Activated CD4-positive, alpha-beta memory T cell treated with anti-CD3 and anti-CD28 coated beads for 36 hours (primary cell): ENCODE results near the gene MAGEA8. TPM values are rescaled to one million over a fixed set of nuclear protein-coding genes. Genes with fewer than 3 reads are reported as not detected.
A peak's percentile ranks its signal among the peaks of the same experiment; 100 is the strongest.
"Not testable (repeated sequence)": the region's sequence is repeated elsewhere in the genome, so short reads cannot be mapped to it uniquely, and the experiment has no call there.

Source experiments
- CTCF ChIA-PET: fragments of 350-600 bp; sonication (Branson Sonifier 250); formaldehyde crosslinking; loops from one replicate; lab custom pipeline; 2021; ENCODE audit warnings: antibody characterized with exemption, inconsistent platforms; lab: Charles Lee
- POLR2A ChIA-PET: fragments of 350-600 bp; sonication (Branson Sonifier 250); formaldehyde crosslinking; loops from one replicate; lab custom pipeline; 2021; ENCODE audit warnings: antibody characterized with exemption; lab: Charles Lee
- DNase-seq: peaks from one replicate; pipeline ENCODE4 v3.0.0-alpha.2; 2020
- H3K27ac Mint-ChIP-seq: one replicate; pipeline ENCODE4 v1.8.0; 2021; ENCODE audit warnings: mixed read lengths
- H3K27me3 Mint-ChIP-seq: one replicate; pipeline ENCODE4 v1.8.0; 2021; ENCODE audit warnings: mixed read lengths
- H3K36me3 Mint-ChIP-seq: one replicate; pipeline ENCODE4 v1.8.0; 2021; ENCODE audit warnings: mixed read lengths
- H3K4me1 Mint-ChIP-seq: one replicate; pipeline ENCODE4 v1.8.0; 2021; ENCODE audit warnings: low read depth, mixed read lengths
- H3K4me3 Mint-ChIP-seq: one replicate; pipeline ENCODE4 v1.8.0; 2021; ENCODE audit warnings: mild to moderate bottlenecking, mixed read lengths
- H3K9me3 Mint-ChIP-seq: one replicate; pipeline ENCODE4 v1.8.0; 2021; ENCODE audit warnings: mixed read lengths
- intact Hi-C: fragments of 100-400 bp; cut with micrococcal nuclease; formaldehyde crosslinking; loops from one replicate; pipeline ENCODE4 v1.15.1; 2023
- total RNA-seq, 2 experiments: library from RNA; stranded (reverse); gene quantifications; one replicate each; pipeline ENCODE4 v1.2.3, GENCODE V29; 2021

Gene MAGEA8
- total RNA-seq, 2 experiments from 2014 or later, result not detected

DNA sequence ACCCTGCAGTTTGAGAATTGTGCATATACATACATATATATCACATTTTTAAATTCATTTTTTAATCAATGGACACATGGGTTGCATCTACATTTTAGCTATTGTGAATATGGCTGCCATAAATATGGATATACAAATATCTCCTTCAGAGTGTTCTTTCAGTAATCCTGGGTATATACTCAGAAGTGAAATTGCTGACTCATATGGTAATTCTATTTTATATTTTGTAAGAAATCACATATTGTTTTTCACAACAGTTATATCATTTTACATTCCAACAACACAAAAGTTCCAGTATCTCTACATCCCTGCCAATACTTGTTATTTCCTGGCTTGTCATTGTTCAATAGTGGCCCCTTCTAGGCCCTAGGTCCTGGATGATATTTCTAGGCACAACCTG lies 27.7 kb downstream of the MAGEA8 start:
- H3K4me3 Mint-ChIP-seq, result no peak overlapping the region
- ChIA-PET CTCF (interaction anchor here (0.6 to 1.3 kb wide), 2 partner anchors 30 to 423 kb away, joined by 3 to 4 read pairs; partner anchors contain the start of gene EOLA2), POLR2A (no interaction called here)
- intact Hi-C loops, result loop anchor here (10.0 kb wide), 1 partner anchor 74 kb away; no protein-coding TSS in a partner anchor
- no peaks in the 10 kb centered on the region for H3K36me3 Mint-ChIP-seq
- H3K9me3 Mint-ChIP-seq, result peaks cover 4% of the 10 kb centered on the region
- DNase-seq, result no peak
- no peak overlapping the region for H3K27ac Mint-ChIP-seq
- peaks cover 9% of the 10 kb centered on the region for H3K4me1 Mint-ChIP-seq
- no peaks in the 10 kb centered on the region for H3K27me3 Mint-ChIP-seq

DNA sequence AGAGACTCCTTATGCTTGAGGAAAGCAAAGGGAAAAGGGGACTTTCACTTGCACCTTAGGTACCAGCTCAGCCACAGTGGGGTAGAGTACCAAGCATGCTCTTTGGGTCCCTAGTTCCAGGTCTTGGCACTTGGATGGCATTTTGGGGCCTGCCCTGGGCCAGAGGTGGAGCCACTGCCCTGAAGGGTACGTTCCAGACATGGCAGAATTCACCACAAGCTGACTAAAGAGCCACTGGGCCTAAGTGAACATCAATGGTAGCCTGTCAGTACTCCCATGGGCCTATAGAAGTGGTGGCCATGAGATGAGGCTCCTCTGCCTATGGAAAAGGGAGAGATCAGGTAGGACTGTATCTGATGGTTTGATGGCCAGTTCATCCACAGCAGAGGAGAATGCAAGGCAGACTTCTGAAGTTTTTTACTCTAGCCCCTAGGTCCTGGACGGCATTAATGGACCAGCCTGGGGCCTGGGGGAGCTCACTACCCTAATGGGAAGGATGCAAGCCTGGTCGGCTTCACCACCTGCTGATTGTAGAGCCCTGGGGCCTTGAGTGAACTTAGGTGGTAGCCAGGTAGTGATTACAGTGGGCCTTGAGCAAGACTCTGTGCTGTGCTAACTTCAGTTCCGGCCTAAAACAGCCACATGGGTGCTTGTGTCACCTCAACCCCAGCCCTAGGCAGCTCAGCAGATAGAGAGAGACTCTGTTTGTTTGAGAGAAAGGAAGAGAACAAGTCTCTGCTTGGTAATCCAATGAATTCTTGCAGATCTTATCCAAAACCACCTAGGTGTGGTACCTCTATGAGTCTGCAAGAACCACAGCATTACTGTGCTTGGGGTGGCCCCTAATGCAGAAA lies 28.6 kb downstream of the MAGEA8 start:
- Mint-ChIP-seq H3K27me3 (no peaks in the 10 kb centered on the region), H3K36me3 (no peaks in the 10 kb centered on the region), H3K4me3 (no peak overlapping the region), H3K4me1 (peaks cover 4% of the 10 kb centered on the region), H3K27ac (no peak overlapping the region), H3K9me3 (peaks cover 8% of the 10 kb centered on the region)
- intact Hi-C loops, result loop anchor here (10.0 kb wide), 1 partner anchor 75 kb away; no protein-coding TSS in a partner anchor
- DNase-seq, result peak; percentile 26
- CTCF ChIA-PET, result interaction anchor here (0.6 to 1.3 kb wide), 2 partner anchors 29 to 422 kb away, joined by 3 to 4 read pairs; partner anchors contain the start of gene EOLA2
- POLR2A ChIA-PET, result no interaction called here

DNA sequence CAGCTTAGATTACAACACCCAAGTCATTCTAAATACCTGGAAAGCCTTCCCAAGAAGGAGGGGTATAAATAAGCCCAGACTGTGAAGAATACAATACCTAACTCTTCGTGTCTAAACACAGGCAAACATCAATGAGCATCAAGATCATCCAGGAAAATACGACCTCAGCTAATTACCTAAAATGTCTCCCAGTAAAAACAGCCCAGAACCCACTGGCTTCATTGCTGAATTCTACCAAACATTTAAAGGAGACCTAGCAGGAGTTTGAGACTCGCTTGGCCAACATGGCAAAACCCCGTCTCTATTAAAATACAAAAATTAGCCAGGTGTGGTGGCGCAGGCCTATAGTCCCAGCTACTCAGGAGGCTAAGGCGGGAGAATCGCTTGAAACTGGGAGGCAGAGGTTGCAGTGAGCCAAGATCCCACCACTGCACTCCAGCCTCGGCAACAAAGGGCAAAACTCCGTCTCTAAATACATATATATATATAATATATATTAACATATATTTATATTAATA lies 29.3 kb downstream of the MAGEA8 start:
- Mint-ChIP-seq H3K9me3 (peaks cover 8% of the 10 kb centered on the region), H3K4me3 (no peak overlapping the region), H3K4me1 (no peaks in the 10 kb centered on the region), H3K27ac (no peak overlapping the region), H3K36me3 (no peaks in the 10 kb centered on the region), H3K27me3 (no peaks in the 10 kb centered on the region)
- POLR2A ChIA-PET, result no interaction called here
- intact Hi-C loops, result no loop called here
- DNase-seq, result no peak
- CTCF ChIA-PET, result interaction anchor here (1.3 kb wide), 1 partner anchor 28 kb away, joined by 4 read pairs; the partner anchor contains the start of gene EOLA2

DNA sequence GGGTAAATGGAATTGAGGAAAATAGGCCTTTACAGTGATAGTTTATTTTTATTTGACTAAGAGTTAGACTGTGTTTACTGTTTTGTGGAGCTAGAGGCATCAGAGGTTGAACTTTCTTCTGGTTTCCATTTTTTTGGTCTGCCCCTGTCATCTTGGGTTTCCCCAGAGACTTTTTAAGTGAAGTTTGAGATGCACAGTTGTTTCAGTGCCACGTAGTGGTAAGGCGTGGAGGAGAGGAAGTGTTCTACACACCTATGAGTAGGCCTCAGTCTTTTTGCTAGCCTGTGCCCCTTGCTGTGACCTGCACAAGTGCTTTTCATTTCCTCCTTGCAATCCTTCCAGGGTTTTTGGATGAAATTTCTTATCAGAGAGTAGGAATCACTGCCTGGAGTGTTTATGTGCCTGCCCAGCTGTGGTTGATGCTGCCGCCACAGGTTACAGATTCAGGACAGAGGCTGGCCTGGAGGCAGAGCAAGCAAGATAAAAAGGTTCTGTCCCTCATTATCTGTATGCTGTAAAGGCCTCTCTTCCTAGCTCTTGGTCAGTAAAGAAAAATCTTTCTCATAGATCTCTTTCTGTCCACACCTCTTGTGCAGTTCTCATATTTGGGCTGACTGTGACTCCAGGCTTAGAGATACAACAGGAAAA lies 35.9 kb downstream of the MAGEA8 start:
- no peaks in the 10 kb centered on the region for H3K27me3 Mint-ChIP-seq
- intact Hi-C loops, result no loop called here
- peaks cover 6% of the 10 kb centered on the region for H3K4me1 Mint-ChIP-seq
- ChIA-PET CTCF (no interaction called here), POLR2A (no interaction called here)
- peak; percentile 29 for DNase-seq
- no peak overlapping the region for H3K4me3 Mint-ChIP-seq
- H3K36me3 Mint-ChIP-seq, result no peaks in the 10 kb centered on the region
- H3K27ac Mint-ChIP-seq, result peak overlapping the region; percentile 13
- peaks cover 8% of the 10 kb centered on the region for H3K9me3 Mint-ChIP-seq

DNA sequence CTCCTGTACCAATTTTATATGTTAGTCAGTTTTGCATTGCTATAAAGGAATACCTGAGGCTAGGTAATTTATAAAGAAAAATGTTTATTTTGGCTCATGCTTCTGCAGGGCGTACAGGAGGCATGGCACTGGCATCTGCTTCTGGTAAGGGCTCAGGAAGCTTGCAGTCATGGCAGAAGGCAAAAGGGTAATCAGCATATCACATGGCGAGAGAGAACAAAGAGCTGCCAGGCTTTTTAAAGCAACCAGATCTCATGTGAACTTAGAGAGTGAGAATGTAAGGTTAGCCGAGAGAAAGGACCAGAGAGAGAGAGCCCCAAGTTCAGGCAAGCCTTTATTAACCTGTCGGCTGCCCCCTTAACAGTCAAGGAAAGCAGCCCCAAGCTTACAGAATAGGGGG lies 42.9 kb downstream of the MAGEA8 start:
- H3K27ac Mint-ChIP-seq, H3K9me3 Mint-ChIP-seq, H3K36me3 Mint-ChIP-seq, H3K4me3 Mint-ChIP-seq, intact Hi-C loops, H3K4me1 Mint-ChIP-seq, POLR2A ChIA-PET, CTCF ChIA-PET, H3K27me3 Mint-ChIP-seq, DNase-seq: not testable (repeated sequence)

DNA sequence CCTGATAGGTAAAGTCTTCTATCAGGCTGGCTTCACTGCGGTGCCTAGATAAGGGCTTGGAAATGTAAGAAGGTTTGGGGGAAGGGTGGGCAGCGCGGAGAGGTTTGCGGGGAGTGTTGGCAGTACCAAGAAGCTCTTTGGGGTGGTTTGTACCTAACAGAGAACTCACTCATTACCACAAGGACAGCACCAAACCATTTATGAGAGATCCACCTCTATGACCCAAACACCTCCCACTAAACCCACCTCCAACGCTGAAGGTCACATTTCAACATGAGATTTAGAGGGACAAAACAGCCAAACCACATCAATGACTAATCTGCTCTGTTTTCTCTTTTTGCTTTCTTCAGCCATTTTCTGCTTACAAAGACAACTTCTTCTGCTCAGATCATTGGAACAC lies 43.5 kb downstream of the MAGEA8 start:
- DNase-seq, H3K4me1 Mint-ChIP-seq, intact Hi-C loops, H3K36me3 Mint-ChIP-seq, H3K9me3 Mint-ChIP-seq, CTCF ChIA-PET, H3K4me3 Mint-ChIP-seq, H3K27ac Mint-ChIP-seq, H3K27me3 Mint-ChIP-seq, POLR2A ChIA-PET: not testable (repeated sequence)

DNA sequence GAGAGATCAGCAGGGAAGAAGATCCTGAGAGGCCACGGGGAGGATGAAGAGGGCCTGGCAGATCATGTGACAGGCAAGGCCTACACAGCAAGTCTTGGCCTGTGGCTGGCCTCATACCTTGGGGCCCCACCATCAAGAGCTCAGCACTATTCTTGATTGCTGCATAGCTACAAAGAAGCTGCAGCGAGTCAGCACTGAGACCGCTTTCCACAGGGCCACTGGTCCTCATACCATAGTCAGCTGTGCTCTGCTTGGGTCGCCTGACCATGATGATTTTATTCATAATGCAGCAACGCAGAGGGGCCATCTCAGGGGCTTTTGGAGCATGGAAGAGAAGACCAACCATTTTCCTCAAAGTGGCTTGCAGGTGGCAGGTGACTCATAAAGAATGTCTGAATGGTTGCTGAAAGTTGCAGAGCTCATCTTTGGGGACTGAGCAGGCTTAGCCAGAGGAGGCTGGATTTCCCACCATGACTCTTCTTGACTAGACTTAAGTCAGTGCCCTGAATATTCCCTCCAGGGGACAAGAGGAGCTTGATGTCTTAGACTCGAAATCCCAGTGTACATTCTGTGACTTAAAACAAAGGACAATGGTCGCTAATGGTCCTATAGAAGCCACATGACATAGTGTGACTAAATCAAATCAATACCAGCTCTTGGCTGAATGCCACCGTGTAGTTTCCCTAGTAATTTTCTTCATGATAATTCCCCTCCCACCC lies 46.4 kb downstream of the MAGEA8 start:
- H3K27ac Mint-ChIP-seq, H3K4me1 Mint-ChIP-seq, H3K9me3 Mint-ChIP-seq, DNase-seq, H3K27me3 Mint-ChIP-seq, POLR2A ChIA-PET, H3K36me3 Mint-ChIP-seq, H3K4me3 Mint-ChIP-seq, CTCF ChIA-PET, intact Hi-C loops: not testable (repeated sequence)

DNA sequence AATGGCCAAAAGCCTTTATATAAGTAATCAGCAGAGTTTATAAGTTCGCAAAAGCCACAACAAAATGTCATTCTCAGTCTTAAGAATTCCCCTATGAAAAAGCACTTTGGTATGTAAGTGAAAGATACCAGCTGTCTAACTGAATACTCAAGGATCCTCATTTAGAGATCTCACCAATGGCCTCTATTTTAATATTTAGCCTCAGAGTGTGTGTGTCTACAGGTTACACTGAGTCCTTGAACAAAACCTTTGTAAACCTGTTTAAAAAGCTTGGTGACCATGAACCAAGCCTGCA lies 46.9 kb downstream of the MAGEA8 start:
- POLR2A ChIA-PET, H3K36me3 Mint-ChIP-seq, H3K4me3 Mint-ChIP-seq, H3K27ac Mint-ChIP-seq, intact Hi-C loops, DNase-seq, H3K27me3 Mint-ChIP-seq, H3K9me3 Mint-ChIP-seq, CTCF ChIA-PET, H3K4me1 Mint-ChIP-seq: not testable (repeated sequence)

DNA sequence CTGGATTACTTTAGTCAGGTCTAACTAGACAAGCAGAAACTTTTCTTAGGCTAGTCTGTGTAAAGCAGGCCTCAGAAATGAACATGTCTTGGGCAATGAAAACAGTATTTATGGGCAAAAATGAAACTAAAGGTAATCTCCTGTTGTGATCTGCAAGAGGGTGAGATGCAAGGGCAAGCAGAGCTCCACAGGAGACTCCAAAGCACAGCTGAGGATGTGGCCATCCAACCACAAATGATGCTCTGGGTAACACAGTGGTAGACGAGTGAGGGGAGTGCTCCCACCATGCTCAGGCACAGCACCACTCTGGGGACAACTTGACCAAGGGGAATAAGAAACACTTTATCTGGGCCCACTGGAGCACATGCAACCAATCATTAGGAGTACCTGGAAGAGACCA lies 47.7 kb downstream of the MAGEA8 start:
- H3K9me3 Mint-ChIP-seq, H3K27me3 Mint-ChIP-seq, H3K4me1 Mint-ChIP-seq, H3K27ac Mint-ChIP-seq, H3K4me3 Mint-ChIP-seq, H3K36me3 Mint-ChIP-seq, intact Hi-C loops, POLR2A ChIA-PET, CTCF ChIA-PET, DNase-seq: not testable (repeated sequence)

DNA sequence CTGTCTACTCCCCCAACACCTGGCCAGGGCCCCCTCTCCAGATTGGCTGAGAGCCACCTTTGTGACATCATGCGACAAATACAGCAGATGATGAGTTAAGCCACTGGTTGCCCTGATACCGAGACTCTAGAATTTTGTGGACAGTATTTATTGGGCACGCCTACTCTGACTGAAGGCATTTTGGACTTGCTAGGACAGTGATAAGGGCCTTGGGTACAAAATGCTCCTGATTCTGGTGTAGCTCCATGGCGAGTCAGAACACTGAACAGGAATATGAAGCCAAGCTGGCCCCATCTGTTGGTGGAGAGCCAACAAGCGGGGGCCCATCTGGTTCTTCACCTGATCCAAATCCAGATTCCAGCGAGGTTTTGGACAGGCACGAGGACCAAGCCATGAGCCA lies 48.4 kb downstream of the MAGEA8 start, which contains the start of gene HSFX4:
TSS of gene HSFX4 (plus strand) at position 174 of the 400 bp plus-strand sequence. CDS start at position 246, 72 bp downstream.
- H3K9me3 Mint-ChIP-seq, POLR2A ChIA-PET, H3K36me3 Mint-ChIP-seq, CTCF ChIA-PET, H3K27ac Mint-ChIP-seq, H3K4me1 Mint-ChIP-seq, DNase-seq, H3K4me3 Mint-ChIP-seq, H3K27me3 Mint-ChIP-seq, intact Hi-C loops: not testable (repeated sequence)

DNA sequence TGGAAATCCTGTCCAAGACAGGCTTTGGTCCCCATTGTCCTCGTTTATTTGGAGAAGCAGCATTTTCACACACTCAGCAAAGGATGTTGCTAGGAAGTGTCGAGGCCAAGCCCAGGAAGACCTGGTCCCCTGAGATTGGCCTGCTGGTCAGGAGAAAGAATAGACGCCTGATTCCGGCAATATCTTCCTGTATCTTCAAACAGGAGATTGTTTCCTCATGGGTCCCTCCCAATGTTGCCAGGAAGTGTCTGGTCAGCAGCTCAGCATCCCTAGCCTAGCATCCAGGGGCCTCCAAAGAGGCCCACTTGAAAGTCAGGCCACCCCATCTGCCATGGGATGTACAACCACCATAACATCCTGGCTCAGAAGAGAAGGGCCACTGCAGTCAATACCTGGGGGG lies 50.4 kb downstream of the MAGEA8 start:
- intact Hi-C loops, result loop anchor here (10.0 kb wide), 3 partner anchors 543 to 763 kb away; partner anchors contain the start of gene MTMR1
- H3K4me1 Mint-ChIP-seq, result not testable (repeated sequence)

DNA sequence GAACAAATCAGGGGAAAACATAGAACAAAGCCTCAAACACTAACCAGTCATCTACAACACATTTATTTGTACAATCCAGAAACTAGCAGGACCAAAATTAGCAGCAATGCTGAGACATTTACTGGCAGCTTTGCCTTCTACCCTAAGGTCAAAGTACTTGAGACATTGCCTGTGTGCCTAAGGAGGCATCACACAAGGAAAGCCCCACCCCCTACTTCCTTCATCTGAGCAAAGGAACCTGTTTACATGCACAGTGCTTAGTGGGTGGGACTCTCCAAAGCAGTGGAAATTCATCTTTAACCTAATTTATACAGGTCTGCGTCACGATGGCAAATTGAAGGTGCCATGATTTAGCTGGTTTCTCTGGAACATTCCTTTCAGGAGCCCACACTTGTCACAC lies 51.2 kb downstream of the MAGEA8 start:
- intact Hi-C loops, result loop anchor here (10.0 kb wide), 3 partner anchors 543 to 763 kb away; partner anchors contain the start of gene MTMR1
- CTCF ChIA-PET, H3K4me1 Mint-ChIP-seq, H3K36me3 Mint-ChIP-seq, H3K27me3 Mint-ChIP-seq, H3K4me3 Mint-ChIP-seq, H3K27ac Mint-ChIP-seq, DNase-seq, POLR2A ChIA-PET, H3K9me3 Mint-ChIP-seq: not testable (repeated sequence)

More for the DNA sequence above, 50.4 kb downstream of the MAGEA8 start:
- POLR2A ChIA-PET, H3K27me3 Mint-ChIP-seq, H3K27ac Mint-ChIP-seq, H3K9me3 Mint-ChIP-seq, H3K4me3 Mint-ChIP-seq, CTCF ChIA-PET, H3K36me3 Mint-ChIP-seq, DNase-seq: not testable (repeated sequence)
